SJSA1 (cell line): ENCODE measurements around the gene PET117. TPM values are rescaled to one million over a fixed set of nuclear protein-coding genes. Genes with fewer than 3 reads are reported as not detected.
"Not testable (repeated sequence)": the region's sequence is repeated elsewhere in the genome, so short reads cannot be mapped to it uniquely, and the experiment has no call there.

Experiments
- DNase-seq, 2 experiments: peaks; one replicate each; pipeline ENCODE4 v3.0.0-alpha.2; 2015 to 2020; ENCODE audit warnings: low spot score in 2 of 2, low read depth in 1 of 2
- H3K27ac ChIP-seq: fragments of 250-450 bp; sonication (Bioruptor Pico); 2 replicates; pipeline ENCODE4 v1.5.1; 2020; ENCODE audit warnings: mild to moderate bottlenecking, moderate library complexity
- H3K27me3 ChIP-seq: fragments of 250-450 bp; sonication (Bioruptor Pico); replicated peaks from 2 replicates; pipeline ENCODE4 v1.5.1; 2020; ENCODE audit warnings: mild to moderate bottlenecking, moderate library complexity
- H3K36me3 ChIP-seq: fragments of 250-450 bp; sonication (Bioruptor Pico); 2 replicates; pipeline ENCODE4 v1.5.1; 2020; ENCODE audit warnings: mild to moderate bottlenecking
- H3K4me1 ChIP-seq: fragments of 250-450 bp; sonication (Bioruptor Pico); replicated peaks from 2 replicates; pipeline ENCODE4 v1.6.1; 2021; ENCODE audit warnings: mild to moderate bottlenecking
- H3K4me3 ChIP-seq: fragments of 250-450 bp; sonication (Bioruptor Pico); 2 replicates; pipeline ENCODE4 v1.5.1; 2020; ENCODE audit warnings: mild to moderate bottlenecking
- H3K9me3 ChIP-seq: fragments of 250-450 bp; sonication (Bioruptor Pico); replicated peaks from 2 replicates; pipeline ENCODE4 v1.5.1; 2020; ENCODE audit warnings: mild to moderate bottlenecking
- total RNA-seq: library from RNA; depleted of rRNA; stranded (reverse); fragments of >200 nt; shearing (Covaris generic); gene quantifications from 2 replicates; pipeline ENCODE4 v1.2.3, GENCODE V29; 2014; rRNA removed

The PET117 gene
- total RNA-seq, 1 experiment from 2014 or later: 21.7 TPM

DNA sequence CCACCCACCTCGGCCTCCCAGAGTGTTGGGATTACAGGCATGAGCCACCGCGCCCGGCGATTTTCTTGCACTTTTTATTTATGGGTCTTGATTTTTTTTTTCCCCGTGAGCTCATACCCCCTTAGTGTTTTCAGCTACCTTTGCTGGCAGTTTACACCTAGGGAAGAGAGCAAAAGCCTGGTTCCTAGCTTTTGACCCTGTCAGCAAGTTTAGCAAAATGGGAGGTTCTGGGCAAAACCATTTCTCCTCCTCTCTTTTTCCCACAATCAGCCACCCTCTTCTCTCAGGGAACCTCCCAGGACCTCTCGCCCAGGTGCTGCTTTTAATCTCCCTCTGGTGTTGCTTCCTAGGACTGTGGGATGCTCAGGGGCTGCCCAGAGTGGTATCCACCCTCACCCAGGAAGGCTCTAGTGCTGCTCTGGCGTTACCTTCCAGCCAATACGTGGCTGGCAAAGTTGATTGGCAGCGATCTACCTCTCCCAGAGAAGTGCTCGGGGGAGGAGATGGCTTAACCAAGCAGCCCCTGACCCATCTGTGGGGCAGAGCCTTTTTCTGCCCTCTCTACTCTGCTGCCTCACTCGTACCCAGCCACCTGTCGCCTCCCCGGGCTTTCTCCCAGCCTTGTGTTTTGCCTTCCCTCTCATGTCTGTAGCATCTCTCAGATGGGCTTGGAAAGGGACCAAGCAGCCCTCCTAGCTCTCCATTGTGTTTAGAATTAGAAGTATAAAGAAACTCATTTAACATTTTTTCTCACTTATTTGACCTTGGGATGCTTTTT is 37.4 kb downstream of the PET117 start:
- no peaks in the 10 kb centered on the region for H3K4me1 ChIP-seq
- H3K4me3 ChIP-seq: no peak overlapping the region
- no peaks in the 10 kb centered on the region for H3K9me3 ChIP-seq

DNA sequence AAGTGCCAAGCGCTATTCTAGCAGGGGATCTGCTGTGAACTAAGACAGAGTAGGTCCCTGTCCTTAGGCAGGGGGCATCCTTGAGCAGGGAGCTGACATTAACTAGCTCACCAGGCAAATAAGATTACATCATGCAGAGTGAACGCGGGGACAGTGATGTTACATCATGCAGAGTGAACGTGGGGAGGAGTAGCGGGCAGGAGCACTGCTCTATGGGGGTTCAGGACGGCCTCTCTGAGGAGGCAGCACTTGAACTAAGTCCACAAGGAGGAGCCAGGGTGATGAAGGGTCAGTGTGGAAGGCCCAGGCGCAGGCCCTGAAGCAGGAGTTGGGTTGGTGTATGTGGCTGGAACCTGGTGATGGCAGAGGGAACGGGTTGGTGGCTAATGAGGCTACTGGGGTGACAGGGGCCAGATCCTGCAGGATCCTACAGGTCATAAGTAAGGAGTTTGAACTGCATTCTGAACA is 38.7 kb downstream of the PET117 start:
- DNase-seq: no peak
- no peaks in the 10 kb centered on the region; the same call in 1 of the 2 replicates for H3K27me3 ChIP-seq

More for the DNA sequence above, 37.4 kb downstream of the PET117 start:
- H3K36me3 ChIP-seq: peaks cover 24% of the 10 kb centered on the region
- no peaks in the 10 kb centered on the region; the same call in 1 of the 2 replicates for H3K27me3 ChIP-seq
- H3K27ac ChIP-seq: no peak overlapping the region
- no peak for DNase-seq

DNA sequence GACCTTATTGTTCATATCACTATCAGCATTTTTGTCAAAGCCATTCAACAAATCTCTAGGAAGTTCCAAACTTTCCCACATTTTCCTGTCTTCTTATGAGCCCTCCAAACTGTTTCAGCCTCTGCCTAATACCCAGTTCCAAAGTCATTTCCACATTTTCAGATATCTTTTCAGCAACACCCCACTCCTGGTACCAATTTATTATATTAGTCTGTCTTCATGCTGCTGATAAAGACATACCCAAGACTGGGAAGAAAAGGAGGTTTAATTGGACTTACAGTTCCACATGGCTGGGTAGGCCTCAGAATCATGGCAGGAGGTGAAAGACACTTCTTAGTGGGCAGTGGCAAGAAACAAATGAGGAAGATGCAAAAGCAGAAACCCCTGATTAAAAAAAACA is 42.7 kb downstream of the PET117 start:
- DNase-seq, H3K4me1 ChIP-seq, H3K27me3 ChIP-seq, H3K4me3 ChIP-seq, H3K27ac ChIP-seq, H3K9me3 ChIP-seq: not testable (repeated sequence)
- peaks cover 35% of the 10 kb centered on the region for H3K36me3 ChIP-seq

More for the DNA sequence above, 38.7 kb downstream of the PET117 start:
- Histone ChIP-seq H3K36me3 (peaks cover 24% of the 10 kb centered on the region), H3K4me1 (no peaks in the 10 kb centered on the region), H3K4me3 (no peak overlapping the region), H3K9me3 (peaks cover 4% of the 10 kb centered on the region), H3K27ac (no peak overlapping the region)

- H3K9me3 ChIP-seq: peaks cover 4% of the 10 kb centered on the region
- H3K27ac ChIP-seq: no peak overlapping the region
- peaks cover 39% of the 10 kb centered on the region for H3K36me3 ChIP-seq
- DNase-seq: no peak
- H3K27me3 ChIP-seq: no peaks in the 10 kb centered on the region
- no peak overlapping the region for H3K4me3 ChIP-seq
- no peaks in the 10 kb centered on the region for H3K4me1 ChIP-seq
These were observed 43.2 kb downstream of the PET117 start for GRCh38 chr20:18180815-18181214.

- no peak for DNase-seq
- no peaks in the 10 kb centered on the region for H3K27me3 ChIP-seq
- no peak overlapping the region for H3K4me3 ChIP-seq
- H3K4me1 ChIP-seq: no peaks in the 10 kb centered on the region
- H3K9me3 ChIP-seq: no peaks in the 10 kb centered on the region
- no peak overlapping the region for H3K27ac ChIP-seq
- peaks cover 27% of the 10 kb centered on the region for H3K36me3 ChIP-seq
These were observed 49.4 kb downstream of the PET117 start for GRCh38 chr20:18187020-18187419.

GRCh38 chr20:18188434-18188833 is 50.8 kb downstream of the PET117 start:
- Histone ChIP-seq H3K27ac (no peak overlapping the region), H3K9me3 (no peaks in the 10 kb centered on the region)
- DNase-seq: no peak

GRCh38 chr20:18190338-18191233 is 52.9 kb downstream of the PET117 start:
- no peaks in the 10 kb centered on the region for H3K4me1 ChIP-seq
- H3K36me3 ChIP-seq: peaks cover 6% of the 10 kb centered on the region
- H3K27me3 ChIP-seq: no peaks in the 10 kb centered on the region
- no peak overlapping the region for H3K27ac ChIP-seq
- no peak for DNase-seq
- H3K4me3 ChIP-seq: no peak overlapping the region
- H3K9me3 ChIP-seq: no peaks in the 10 kb centered on the region

More at GRCh38 chr20:18188434-18188833, 50.8 kb downstream of the PET117 start:
- H3K4me1 ChIP-seq: no peaks in the 10 kb centered on the region
- H3K4me3 ChIP-seq: no peak overlapping the region
- peaks cover 22% of the 10 kb centered on the region for H3K36me3 ChIP-seq
- no peaks in the 10 kb centered on the region for H3K27me3 ChIP-seq

GRCh38 chr20:18191306-18191705 is 53.6 kb downstream of the PET117 start:
- no peak overlapping the region for H3K27ac ChIP-seq
- DNase-seq: no peak
- no peaks in the 10 kb centered on the region for H3K9me3 ChIP-seq
- H3K4me3 ChIP-seq: no peak overlapping the region
- H3K36me3 ChIP-seq: peaks cover 4% of the 10 kb centered on the region; the same call in 1 of the 2 replicates
- no peaks in the 10 kb centered on the region for H3K4me1 ChIP-seq
- H3K27me3 ChIP-seq: no peaks in the 10 kb centered on the region

Other genes starting within 250 kb of the PET117 start
- gene SNX5, start 169.1 kb upstream of the PET117 start, total RNA-seq: 114 and 129 TPM in 2 replicates
- gene MGME1, start 168.8 kb upstream of the PET117 start, total RNA-seq: 14.7 and 20.6 TPM in 2 replicates
- not detected in 2 replicates for gene OVOL2, start 79.9 kb upstream of the PET117 start, total RNA-seq
- 14.4 and 15.3 TPM in 2 replicates for gene KAT14, start within 50 bp of the PET117 start, total RNA-seq
- gene ZNF133, start 150.7 kb downstream of the PET117 start, total RNA-seq: 8.9 and 9.7 TPM in 2 replicates